Measurements from ENCODE around the gene NMUR2. TPM values are rescaled to one million over a fixed set of nuclear protein-coding genes. Genes with fewer than 3 reads are reported as not detected.

The NMUR2 gene
- total RNA-seq, 2 donors from 2014 or later: not detected

GRCh38 chr5:152380415-152381123 is 24.5 kb downstream of the NMUR2 start:
- H3K9me3 ChIP-seq: no peaks in the 10 kb centered on the region
- intact Hi-C loops (cut with DNase I): loop anchor here (5.0 kb wide), 1 partner anchor 127 kb away; no protein-coding TSS in a partner anchor
- H3K9ac ChIP-seq (ENCODE audit: low read depth in 2 of 2, low read length in 2 of 2): no peak overlapping the region
- no peak overlapping the region for H3K27ac ChIP-seq
- DNase-seq: no peak
- no peak for TF ChIP-seq CTCF (IDR thresholded peaks at IDR 0.05)
- no peak overlapping the region for H3K4me3 ChIP-seq
- H3K4me1 ChIP-seq: no peaks in the 10 kb centered on the region
- no peaks in the 10 kb centered on the region for H3K36me3 ChIP-seq
- H3K27me3 ChIP-seq: no peaks in the 10 kb centered on the region

- H3K27ac ChIP-seq: no peak overlapping the region
- no peak for DNase-seq
- H3K9me3 ChIP-seq: no peaks in the 10 kb centered on the region
- no peaks in the 10 kb centered on the region for H3K4me1 ChIP-seq
- no peak overlapping the region for H3K9ac ChIP-seq (ENCODE audit: low read depth in 2 of 2, low read length in 2 of 2)
- no peaks in the 10 kb centered on the region for H3K36me3 ChIP-seq
- no peak overlapping the region for H3K4me3 ChIP-seq
- no peaks in the 10 kb centered on the region for H3K27me3 ChIP-seq
- no peak for TF ChIP-seq CTCF (IDR thresholded peaks at IDR 0.05)
- intact Hi-C loops (cut with DNase I): no loop called here
Observed at GRCh38 chr5:152379331-152379730, 25.7 kb downstream of the NMUR2 start.

- Histone ChIP-seq H3K27ac (no peak overlapping the region), H3K27me3 (no peaks in the 10 kb centered on the region), H3K4me3 (no peak overlapping the region), H3K36me3 (no peaks in the 10 kb centered on the region), H3K9me3 (no peaks in the 10 kb centered on the region), H3K9ac (ENCODE audit: low read depth in 2 of 2, low read length in 2 of 2) (no peak overlapping the region), H3K4me1 (no peaks in the 10 kb centered on the region)
- intact Hi-C loops (cut with DNase I): no loop called here
- no peak for TF ChIP-seq CTCF (IDR thresholded peaks at IDR 0.05)
- DNase-seq: no peak
Observed at GRCh38 chr5:152378730-152379129, 26.3 kb downstream of the NMUR2 start.

DNA sequence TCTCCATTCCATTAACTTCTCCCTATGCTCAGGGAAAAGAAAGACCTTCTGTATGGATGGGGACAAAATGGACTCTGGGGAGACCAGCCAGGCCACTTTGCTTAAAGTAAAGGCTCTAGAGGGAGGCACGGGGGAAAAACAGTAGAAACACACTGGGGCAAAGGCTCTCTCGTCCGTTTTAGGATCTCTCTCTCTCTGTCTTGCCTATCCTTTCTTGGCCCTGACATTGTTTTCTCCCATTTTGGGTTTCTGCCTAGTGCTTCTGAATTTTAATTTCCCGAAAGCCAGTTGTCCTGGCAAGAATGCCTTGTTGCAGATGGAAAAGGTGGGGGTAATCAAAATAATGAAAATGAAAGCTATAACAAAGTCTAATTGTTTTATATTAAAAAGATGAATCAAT is 28.2 kb downstream of the NMUR2 start:
- no peaks in the 10 kb centered on the region for H3K36me3 ChIP-seq
- no peak overlapping the region for H3K4me3 ChIP-seq
- no peaks in the 10 kb centered on the region for H3K27me3 ChIP-seq
- no peak for DNase-seq
- no peaks in the 10 kb centered on the region for H3K4me1 ChIP-seq
- H3K9me3 ChIP-seq: no peaks in the 10 kb centered on the region
- H3K27ac ChIP-seq: no peak overlapping the region
- TF ChIP-seq CTCF (IDR thresholded peaks at IDR 0.05): no peak
- H3K9ac ChIP-seq (ENCODE audit: low read depth in 2 of 2, low read length in 2 of 2): no peak overlapping the region
- intact Hi-C loops (cut with DNase I): no loop called here

- Histone ChIP-seq H3K9me3 (no peaks in the 10 kb centered on the region), H3K27me3 (no peaks in the 10 kb centered on the region), H3K9ac (ENCODE audit: low read depth in 2 of 2, low read length in 2 of 2) (no peak overlapping the region), H3K4me1 (no peaks in the 10 kb centered on the region), H3K4me3 (no peak overlapping the region), H3K36me3 (no peaks in the 10 kb centered on the region), H3K27ac (no peak overlapping the region)
- DNase-seq: no peak
- intact Hi-C loops (cut with DNase I): no loop called here
- no peak for TF ChIP-seq CTCF (IDR thresholded peaks at IDR 0.05)
Observed at GRCh38 chr5:152374711-152375275, 30.3 kb downstream of the NMUR2 start.

Data from colonic mucosa (tissue), 4 donors.